Neuron (in vitro differentiated cells): ENCODE measurements around the gene OR11L1.

Experiments
- H2AFZ ChIP-seq: one replicate; pipeline ENCODE4 v1.6.1; 2013; ENCODE audit warnings: low read depth, mild to moderate bottlenecking, inconsistent platforms, low read length, moderate library complexity
- H3K27me3 ChIP-seq: one replicate; pipeline ENCODE4 v1.6.1; 2013; ENCODE audit warnings: low read length; ENCODE audit not compliant: insufficient read depth
- H3K36me3 ChIP-seq: one replicate; pipeline ENCODE4 v1.6.1; 2013; ENCODE audit warnings: low read length; ENCODE audit not compliant: insufficient read depth
- H3K4me1 ChIP-seq: one replicate; pipeline ENCODE4 v1.6.1; 2013; ENCODE audit warnings: low read length; ENCODE audit not compliant: insufficient read depth
- H3K4me3 ChIP-seq: 2 replicates; pipeline ENCODE4 v1.5.1; 2013; ENCODE audit warnings: mild to moderate bottlenecking, low read length, moderate library complexity
- H3K9me3 ChIP-seq: one replicate; pipeline ENCODE4 v1.6.1; 2013; ENCODE audit warnings: low read length

The OR11L1 gene, protein sequence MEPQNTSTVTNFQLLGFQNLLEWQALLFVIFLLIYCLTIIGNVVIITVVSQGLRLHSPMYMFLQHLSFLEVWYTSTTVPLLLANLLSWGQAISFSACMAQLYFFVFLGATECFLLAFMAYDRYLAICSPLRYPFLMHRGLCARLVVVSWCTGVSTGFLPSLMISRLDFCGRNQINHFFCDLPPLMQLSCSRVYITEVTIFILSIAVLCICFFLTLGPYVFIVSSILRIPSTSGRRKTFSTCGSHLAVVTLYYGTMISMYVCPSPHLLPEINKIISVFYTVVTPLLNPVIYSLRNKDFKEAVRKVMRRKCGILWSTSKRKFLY

DNA sequence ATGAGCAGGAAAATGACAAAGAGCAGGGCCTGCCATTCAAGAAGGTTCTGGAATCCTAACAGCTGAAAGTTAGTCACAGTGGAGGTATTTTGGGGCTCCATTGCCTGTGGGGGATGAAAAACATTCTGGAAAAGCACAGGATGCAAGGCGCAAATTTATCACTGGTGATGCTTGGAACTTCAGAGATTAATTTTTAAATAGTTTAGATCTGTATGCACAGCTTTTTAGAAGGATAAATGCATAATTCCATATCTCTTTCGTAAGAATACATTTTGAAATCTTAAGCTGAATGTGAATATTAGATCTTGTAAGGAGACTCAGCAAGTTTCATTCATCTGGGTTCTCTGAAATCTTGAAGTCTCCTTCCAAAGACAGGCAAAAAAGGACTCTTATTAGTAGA is at the start of gene OR11L1:
Gene OR11L1, minus strand, starts transcription at position 101 of the 400 bp plus-strand sequence. Its CDS starts 0 bp downstream, at position 101.
- H3K4me3 ChIP-seq: no peak within 1 kb of the TSS
- no peak within 1 kb of the TSS for H2AFZ ChIP-seq
- no peaks in the 10 kb centered on the region for H3K4me1 ChIP-seq
- H3K27me3 ChIP-seq: no peaks in the 10 kb centered on the region
- no peaks in the 10 kb centered on the region for H3K9me3 ChIP-seq
- H3K36me3 ChIP-seq: no peaks in the 10 kb centered on the region

DNA sequence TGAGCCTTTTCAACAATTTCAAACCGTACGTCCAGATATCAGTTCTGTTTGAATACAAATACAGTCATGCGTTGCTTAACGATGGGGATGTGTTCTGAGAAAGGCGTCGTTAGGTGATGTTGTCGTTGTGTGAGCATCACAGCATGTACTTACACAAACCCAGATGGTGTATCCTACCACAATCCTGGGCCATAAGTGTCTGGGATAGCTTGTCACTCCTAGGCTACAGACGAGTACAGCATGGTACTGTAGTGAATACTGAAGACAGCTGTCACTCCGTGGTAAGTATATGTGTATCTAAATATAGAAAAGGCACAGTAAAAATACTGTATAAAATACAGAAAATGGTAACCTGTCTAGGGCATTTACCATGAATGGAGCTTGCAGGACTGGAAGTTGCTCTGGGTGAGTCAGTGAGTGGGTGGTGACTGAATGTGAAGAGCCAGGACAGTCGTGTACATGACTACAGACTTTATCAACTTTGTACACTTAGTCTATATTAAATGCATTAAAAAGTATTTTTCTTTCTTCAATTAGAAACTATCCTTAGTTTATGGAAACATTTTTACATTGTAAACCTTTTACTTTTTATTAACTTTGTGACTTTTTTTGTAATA is 43.2 kb upstream of the OR11L1 start:
- Histone ChIP-seq H3K27me3 (no peaks in the 10 kb centered on the region), H3K4me1 (no peaks in the 10 kb centered on the region), H3K36me3 (no peaks in the 10 kb centered on the region), H3K4me3 (no peak overlapping the region), H3K9me3 (no peaks in the 10 kb centered on the region), H2AFZ (no peak overlapping the region)

DNA sequence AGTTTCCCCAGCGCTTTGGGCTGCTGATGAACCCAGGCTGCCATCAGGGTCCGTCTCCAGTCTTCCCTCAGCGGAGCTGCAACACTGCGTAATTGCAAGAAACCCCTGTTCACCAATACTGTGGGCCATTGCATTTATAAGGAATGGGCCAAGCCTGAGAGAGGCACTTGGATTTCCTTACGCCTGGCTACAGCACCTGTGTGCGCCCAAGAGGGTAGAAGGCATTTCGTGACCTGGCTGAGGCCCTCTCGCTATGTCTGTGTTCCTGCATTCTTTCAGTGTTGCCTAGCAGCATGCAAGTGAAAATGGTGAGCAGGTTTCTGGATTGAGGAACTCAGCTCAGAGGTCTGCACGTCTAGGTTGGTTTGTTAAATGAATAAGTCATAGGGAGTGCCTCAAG is 41.6 kb upstream of the OR11L1 start:
- Histone ChIP-seq H3K27me3 (no peaks in the 10 kb centered on the region), H2AFZ (no peak overlapping the region), H3K9me3 (no peaks in the 10 kb centered on the region), H3K36me3 (no peaks in the 10 kb centered on the region), H3K4me3 (no peak overlapping the region), H3K4me1 (no peaks in the 10 kb centered on the region)

DNA sequence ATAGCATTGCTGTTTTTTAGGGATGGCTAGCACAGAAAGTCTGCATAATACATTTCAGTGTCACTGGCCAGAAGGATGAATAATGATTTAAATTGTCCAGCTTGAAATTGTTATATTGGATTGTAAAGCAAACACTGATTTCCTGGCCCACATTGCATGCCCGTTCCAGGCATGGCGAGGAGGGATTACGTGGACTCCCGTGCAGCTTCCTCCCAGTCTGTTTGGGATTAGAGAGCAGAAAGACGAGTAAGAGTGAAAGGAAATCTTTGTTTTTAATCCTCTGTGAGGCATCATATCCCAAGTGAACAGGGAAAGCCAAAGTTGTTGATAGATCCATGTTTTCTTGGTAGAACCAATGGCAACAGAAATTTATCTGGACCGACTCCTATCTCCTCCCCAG is 23.7 kb upstream of the OR11L1 start:
- Histone ChIP-seq H3K36me3 (no peaks in the 10 kb centered on the region), H3K4me1 (no peaks in the 10 kb centered on the region), H2AFZ (no peak overlapping the region), H3K4me3 (no peak overlapping the region), H3K9me3 (no peaks in the 10 kb centered on the region), H3K27me3 (no peaks in the 10 kb centered on the region)

DNA sequence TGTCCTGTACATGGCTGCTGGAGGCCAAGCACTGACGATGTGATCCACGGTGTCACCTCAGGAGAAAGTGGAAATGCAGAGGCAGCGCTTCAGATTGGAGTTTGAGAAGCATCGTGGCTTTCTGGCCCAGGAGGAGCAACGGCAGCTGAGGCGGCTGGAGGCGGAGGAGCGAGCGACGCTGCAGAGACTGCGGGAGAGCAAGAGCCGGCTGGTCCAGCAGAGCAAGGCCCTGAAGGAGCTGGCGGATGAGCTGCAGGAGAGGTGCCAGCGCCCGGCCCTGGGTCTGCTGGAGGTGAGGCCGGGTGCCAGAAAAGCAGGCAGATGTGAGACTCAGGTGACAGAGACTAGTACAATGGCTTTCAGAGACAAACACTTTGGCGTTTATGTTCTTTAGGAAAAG is 22.9 kb upstream of the OR11L1 start:
- H3K9me3 ChIP-seq: no peaks in the 10 kb centered on the region
- no peak overlapping the region for H3K4me3 ChIP-seq
- no peaks in the 10 kb centered on the region for H3K36me3 ChIP-seq
- H3K27me3 ChIP-seq: no peaks in the 10 kb centered on the region
- no peaks in the 10 kb centered on the region for H3K4me1 ChIP-seq
- H2AFZ ChIP-seq: no peak overlapping the region

DNA sequence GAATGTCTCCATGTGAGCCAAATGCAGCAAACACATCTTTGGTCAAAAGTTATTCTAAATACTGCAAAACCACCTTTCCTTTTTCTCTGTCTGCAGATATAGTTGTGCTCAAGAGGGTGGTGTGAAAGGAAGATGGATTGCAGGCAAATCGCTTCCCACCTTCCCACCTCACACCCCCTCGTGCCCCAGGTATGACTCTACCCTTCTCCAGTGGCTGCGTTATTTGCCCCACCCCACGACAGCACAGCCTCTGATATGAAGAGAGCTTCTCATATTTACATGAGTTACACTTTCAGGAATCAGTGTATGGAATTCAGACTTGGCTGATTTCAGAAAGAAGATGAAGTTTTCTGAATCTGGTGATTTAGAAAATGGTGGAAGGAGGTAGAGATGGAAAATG is 21.1 kb upstream of the OR11L1 start:
- Histone ChIP-seq H2AFZ (no peak overlapping the region), H3K27me3 (no peaks in the 10 kb centered on the region), H3K9me3 (no peaks in the 10 kb centered on the region), H3K36me3 (no peaks in the 10 kb centered on the region), H3K4me1 (no peaks in the 10 kb centered on the region), H3K4me3 (no peak overlapping the region)

DNA sequence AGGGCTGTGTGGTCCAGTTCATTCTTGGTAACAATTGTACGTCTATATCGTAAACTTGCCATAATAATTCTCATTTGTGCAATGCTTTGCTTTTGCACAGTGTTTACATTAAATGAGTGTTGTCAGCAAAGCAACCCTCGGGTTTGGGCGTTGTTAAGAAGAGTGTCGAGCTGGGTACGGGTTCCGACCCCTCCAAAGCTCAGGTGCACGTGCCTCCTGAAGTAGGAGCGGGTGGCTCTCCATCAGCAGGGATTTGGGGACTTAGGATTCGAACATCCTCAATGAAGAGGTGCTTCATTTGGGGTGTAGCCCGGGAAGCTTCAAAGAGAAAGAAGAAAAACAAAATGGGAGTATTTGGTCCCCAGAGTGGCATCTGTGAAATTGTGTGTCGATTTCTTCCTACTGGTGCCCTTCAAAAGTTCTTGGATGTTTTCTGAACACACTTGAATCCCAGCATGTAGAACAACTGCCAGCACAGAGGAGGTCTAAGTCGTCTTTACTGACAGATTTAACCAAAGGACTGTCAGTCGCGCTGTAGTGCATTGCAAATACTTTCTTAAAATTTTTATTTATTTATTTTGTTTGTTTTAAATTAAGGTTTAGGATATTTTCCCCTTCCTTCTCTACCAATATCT is 16.4 kb upstream of the OR11L1 start:
- Histone ChIP-seq H3K27me3 (no peaks in the 10 kb centered on the region), H3K36me3 (no peaks in the 10 kb centered on the region), H3K4me1 (no peaks in the 10 kb centered on the region), H3K4me3 (no peak overlapping the region), H2AFZ (no peak overlapping the region), H3K9me3 (no peaks in the 10 kb centered on the region)

DNA sequence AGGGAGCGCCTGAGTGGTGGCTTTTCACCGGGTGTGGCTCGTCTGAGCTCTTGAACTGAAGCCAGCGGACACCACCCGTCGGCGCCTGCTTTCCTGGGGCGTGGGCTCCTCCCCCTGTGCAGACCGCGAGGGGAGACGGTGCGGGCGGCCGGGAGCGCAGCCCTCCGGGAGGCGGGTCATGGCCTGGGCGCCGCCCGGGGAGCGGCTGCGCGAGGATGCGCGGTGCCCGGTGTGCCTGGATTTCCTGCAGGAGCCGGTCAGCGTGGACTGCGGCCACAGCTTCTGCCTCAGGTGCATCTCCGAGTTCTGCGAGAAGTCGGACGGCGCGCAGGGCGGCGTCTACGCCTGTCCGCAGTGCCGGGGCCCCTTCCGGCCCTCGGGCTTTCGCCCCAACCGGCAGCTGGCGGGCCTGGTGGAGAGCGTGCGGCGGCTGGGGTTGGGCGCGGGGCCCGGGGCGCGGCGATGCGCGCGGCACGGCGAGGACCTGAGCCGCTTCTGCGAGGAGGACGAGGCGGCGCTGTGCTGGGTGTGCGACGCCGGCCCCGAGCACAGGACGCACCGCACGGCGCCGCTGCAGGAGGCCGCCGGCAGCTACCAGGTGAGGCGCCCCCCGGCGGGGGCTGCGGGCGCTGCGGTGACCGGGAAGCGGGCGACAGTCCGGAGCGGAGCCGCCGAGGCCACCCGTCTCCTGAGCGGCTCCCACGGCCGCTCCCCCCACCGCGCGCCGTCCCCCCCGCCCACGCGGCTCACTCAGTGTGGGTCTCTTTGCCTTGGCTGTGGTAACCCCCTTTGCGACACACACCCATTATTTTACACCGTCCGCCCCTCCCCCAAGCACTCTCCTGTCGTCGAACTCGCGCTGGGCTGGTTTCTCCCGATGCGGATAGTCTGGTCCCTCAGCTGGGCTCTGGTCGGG is 15.6 kb upstream of the OR11L1 start, which contains the start of gene TRIM58:
Gene TRIM58, plus strand, starts transcription at position 119 of the 916 bp plus-strand sequence. Its CDS starts 60 bp downstream, at position 179.
- Histone ChIP-seq H3K4me3 (no peak within 1 kb of the TSS), H3K27me3 (no peaks in the 10 kb centered on the region), H2AFZ (no peak within 1 kb of the TSS), H3K4me1 (no peaks in the 10 kb centered on the region), H3K9me3 (no peaks in the 10 kb centered on the region), H3K36me3 (no peaks in the 10 kb centered on the region)

DNA sequence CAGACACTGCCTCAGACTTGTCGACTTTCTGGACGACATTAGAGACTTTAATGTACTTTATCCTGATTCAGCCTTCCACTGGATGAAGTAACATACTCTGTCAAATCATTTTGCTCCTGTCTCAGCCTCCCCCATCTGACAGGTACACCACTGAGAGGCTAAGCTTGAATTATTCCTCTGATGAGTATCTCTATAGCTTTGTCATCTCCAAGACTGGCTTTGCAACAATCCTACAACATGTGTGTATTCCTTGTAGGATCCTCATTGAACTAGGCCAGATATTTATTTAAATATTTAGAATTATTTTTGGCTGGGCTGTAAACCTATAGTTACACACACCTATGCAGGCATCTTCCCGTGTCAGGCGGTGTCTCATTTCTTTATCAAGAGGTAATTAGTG is 14.2 kb upstream of the OR11L1 start:
- Histone ChIP-seq H3K27me3 (no peaks in the 10 kb centered on the region), H3K36me3 (no peaks in the 10 kb centered on the region), H3K9me3 (no peaks in the 10 kb centered on the region), H2AFZ (no peak overlapping the region), H3K4me3 (no peak overlapping the region), H3K4me1 (no peaks in the 10 kb centered on the region)

DNA sequence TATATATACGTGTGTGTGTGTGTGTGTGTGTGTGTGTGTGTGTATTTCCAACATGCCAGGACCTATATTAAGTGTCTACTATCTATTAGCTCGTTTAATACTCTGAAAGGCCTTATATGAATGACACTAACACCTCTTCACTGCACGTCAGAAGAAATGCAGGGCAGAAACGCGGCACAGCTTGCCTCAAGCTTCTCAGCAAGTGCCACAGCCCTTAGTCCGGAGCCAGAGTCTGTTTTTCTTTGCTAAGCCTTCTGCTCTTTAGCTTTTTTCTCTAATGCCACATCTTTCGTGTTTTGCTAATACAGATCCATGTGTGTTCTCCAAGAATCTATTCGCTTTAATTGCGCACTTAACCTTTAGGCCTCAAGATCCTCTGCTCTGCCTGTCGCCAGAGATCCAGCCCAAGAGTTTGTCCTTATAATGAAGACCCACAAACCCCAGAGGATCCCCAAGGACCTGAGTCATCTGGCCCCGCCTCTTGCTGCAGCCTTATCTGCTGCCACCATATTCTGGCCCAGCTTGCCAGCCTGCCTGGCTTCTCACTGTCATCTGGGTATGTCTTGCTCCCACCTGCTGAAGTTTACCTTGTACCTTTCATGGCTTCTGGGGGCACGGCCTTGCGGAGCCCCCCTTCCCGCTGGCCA is 13.3 kb upstream of the OR11L1 start:
- Histone ChIP-seq H3K36me3 (no peaks in the 10 kb centered on the region), H3K9me3 (no peaks in the 10 kb centered on the region), H3K27me3 (no peaks in the 10 kb centered on the region), H3K4me3 (no peak overlapping the region), H2AFZ (no peak overlapping the region), H3K4me1 (no peaks in the 10 kb centered on the region)

DNA sequence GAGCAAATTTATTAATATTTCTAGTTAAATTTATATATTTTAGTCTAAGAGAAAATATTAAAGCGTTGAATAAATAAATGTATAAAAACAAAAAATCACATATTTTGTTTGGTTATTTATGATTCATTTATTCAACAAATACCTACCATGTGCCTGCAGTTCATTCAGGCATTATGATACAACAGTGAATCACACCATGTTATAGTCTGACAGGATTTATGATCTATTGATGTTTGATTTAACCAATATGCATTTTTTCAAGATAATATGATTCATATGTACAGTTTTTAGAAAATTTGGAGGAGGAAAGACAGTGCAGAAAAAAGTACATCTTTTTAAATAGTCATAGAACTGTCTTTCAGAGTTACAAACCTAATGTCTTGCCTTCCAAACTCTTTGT is 7.9 kb upstream of the OR11L1 start:
- H3K4me1 ChIP-seq: no peaks in the 10 kb centered on the region
- H3K27me3 ChIP-seq: no peaks in the 10 kb centered on the region
- H3K36me3 ChIP-seq: no peaks in the 10 kb centered on the region
- H2AFZ ChIP-seq: no peak overlapping the region
- H3K9me3 ChIP-seq: no peaks in the 10 kb centered on the region
- H3K4me3 ChIP-seq: no peak overlapping the region

DNA sequence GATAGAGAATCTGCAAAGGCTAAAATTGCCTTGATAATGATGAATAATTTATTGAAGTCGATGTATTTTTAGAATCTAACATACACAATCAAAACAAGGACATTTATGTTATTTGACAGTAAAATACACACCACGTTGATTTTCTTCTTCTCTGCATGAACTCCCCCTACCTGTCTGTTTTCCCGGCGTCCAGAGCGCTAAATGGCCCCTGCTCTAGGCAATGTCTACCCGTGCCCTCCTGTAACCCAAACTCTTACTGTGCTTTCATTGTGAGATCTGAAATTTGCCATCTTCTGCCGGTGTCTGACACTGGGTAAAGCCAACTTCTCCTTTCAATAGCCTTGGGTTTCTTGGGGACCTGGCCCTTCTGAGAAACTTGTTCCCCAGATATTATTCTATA is 6.7 kb upstream of the OR11L1 start:
- Histone ChIP-seq H3K9me3 (no peaks in the 10 kb centered on the region), H3K36me3 (no peaks in the 10 kb centered on the region), H3K4me3 (no peak overlapping the region), H3K27me3 (no peaks in the 10 kb centered on the region), H3K4me1 (no peaks in the 10 kb centered on the region), H2AFZ (no peak overlapping the region)
